Gastrocnemius medialis (tissue), 4 donors: Measurements from ENCODE around the gene GALNT10. TPM values are rescaled to one million over a fixed set of nuclear protein-coding genes. Genes with fewer than 3 reads are reported as not detected.

ENCODE experiments used
- ATAC-seq, 2 donors: fragments of 150-250 bp; one replicate each; pipeline ENCODE4 v1.9.1; 2016
- DNase-seq, 2 donors: peaks; one replicate each; pipeline ENCODE4 v3.0.0-alpha.2; 2019
- H3K27ac ChIP-seq, 4 donors: fragments of 200-600 bp; sonication (generic); 1 replicate in 1 of 4; 2 replicates in 3 of 4; pipeline ENCODE4 v1.5.1; 2016 to 2018; ENCODE audit warnings: mild to moderate bottlenecking in 2 of 4, moderate library complexity in 1 of 4
- H3K27me3 ChIP-seq, 3 donors: fragments of 200-600 bp; sonication (generic) in 2 of 3; 1 replicate in 1 of 3; 2 replicates in 2 of 3; pipeline versions ENCODE4 v1.5.1 to v1.6.0; 2016 to 2019; ENCODE audit warnings: mild to moderate bottlenecking in 1 of 3, moderate library complexity in 1 of 3
- H3K36me3 ChIP-seq, 2 donors: fragments of 200-600 bp; sonication (generic) in 1 of 2; one replicate each; pipeline ENCODE4 v1.5.1; 2017 to 2018
- H3K4me1 ChIP-seq, 2 donors: fragments of 200-600 bp; sonication (generic) in 1 of 2; one replicate each; pipeline ENCODE4 v1.5.1; 2016 to 2017; ENCODE audit warnings: mild to moderate bottlenecking in 2 of 2
- H3K4me3 ChIP-seq, 4 donors: fragments of 200-600 bp; sonication (generic) in 3 of 4; 1 replicate in 1 of 4; 2 replicates in 3 of 4; pipeline ENCODE4 v1.5.1; 2016 to 2019; ENCODE audit warnings: mild to moderate bottlenecking in 2 of 4
- H3K9me3 ChIP-seq, 3 donors: fragments of 200-600 bp; sonication (generic) in 2 of 3; 1 replicate in 1 of 3; 2 replicates in 2 of 3; pipeline ENCODE4 v1.5.1; 2016 to 2019
- POLR2A ChIP-seq, 2 donors: fragments of 450-650 bp; IDR thresholded peaks; one replicate each; pipeline ENCODE4 v1.6.1; 2017; ENCODE audit warnings: antibody characterized with exemption in 2 of 2, mild to moderate bottlenecking in 2 of 2, moderate library complexity in 2 of 2
- in situ Hi-C, 4 donors: fragments of 200-750 bp; cut with MboI; loops; one replicate each; pipeline versions ENCODE4 v1.15.0 to v1.8.0; 2017; ENCODE audit warnings: low sequenced_read_pairs in 4 of 4
- intact Hi-C: fragments of 100-400 bp; cut with DNase I; formaldehyde crosslinking; loops from one replicate; pipeline ENCODE4 v1.15.1; 2023; ENCODE audit warnings: low total_unique reads
- total RNA-seq, 4 donors: library from RNA; depleted of rRNA; stranded (reverse); fragments of >200 nt; gene quantifications; one replicate each; pipeline versions ENCODE4 v1.1.0 to v1.2.3, GENCODE V29; 2016
- TF ChIP-seq, protein P1 (sequence below), 5 experiments: fragments of 450-650 bp in 3 of 5; fragments of 200-600 bp in 2 of 5; sonication (generic) in 2 of 5; IDR thresholded peaks in 4 of 5; conservative IDR thresholded peaks in 1 of 5; 1 replicate in 4 of 5; 2 replicates in 1 of 5; pipeline ENCODE4 v1.5.1; 2016 to 2019; ENCODE audit warnings: antibody characterized with exemption in 5 of 5, mild to moderate bottlenecking in 3 of 5, moderate library complexity in 3 of 5

GALNT10 gene
- total RNA-seq, 4 donors from 2014 or later = 6.1 to 9.9 (median 6.4) TPM

DNA sequence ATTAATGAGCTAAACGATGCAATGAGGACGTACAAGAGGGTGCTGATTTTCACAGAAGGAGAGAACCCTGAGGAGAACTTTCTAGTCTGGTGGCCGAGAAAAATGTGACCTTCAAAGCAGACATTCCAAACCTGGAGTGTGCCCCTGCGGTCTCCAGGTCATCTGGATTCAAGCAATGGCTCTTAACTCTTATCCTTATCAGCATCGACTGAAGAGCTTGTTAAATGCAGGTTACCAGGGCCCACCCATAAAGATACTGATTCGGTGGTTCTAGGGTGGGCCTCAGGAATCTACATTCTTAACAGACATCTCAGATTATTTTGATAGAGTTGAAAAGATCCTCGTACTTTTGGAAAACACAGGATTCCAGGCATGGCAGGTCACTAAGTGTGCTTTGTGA, 151.7 kb downstream of the GALNT10 start:
- intact Hi-C loops (no loop called here), in situ Hi-C loops (no loop called here)
- Histone ChIP-seq H3K4me3 (no peak overlapping the region), H3K9me3 (no peaks in the 10 kb centered on the region), H3K27me3 (no peaks in the 10 kb centered on the region), H3K36me3 (no peaks in the 10 kb centered on the region), H3K27ac (no peak overlapping the region), H3K4me1 (no peaks in the 10 kb centered on the region)
- DNase-seq (no peak), ATAC-seq (no peak)
- TF ChIP-seq, protein P1, sequence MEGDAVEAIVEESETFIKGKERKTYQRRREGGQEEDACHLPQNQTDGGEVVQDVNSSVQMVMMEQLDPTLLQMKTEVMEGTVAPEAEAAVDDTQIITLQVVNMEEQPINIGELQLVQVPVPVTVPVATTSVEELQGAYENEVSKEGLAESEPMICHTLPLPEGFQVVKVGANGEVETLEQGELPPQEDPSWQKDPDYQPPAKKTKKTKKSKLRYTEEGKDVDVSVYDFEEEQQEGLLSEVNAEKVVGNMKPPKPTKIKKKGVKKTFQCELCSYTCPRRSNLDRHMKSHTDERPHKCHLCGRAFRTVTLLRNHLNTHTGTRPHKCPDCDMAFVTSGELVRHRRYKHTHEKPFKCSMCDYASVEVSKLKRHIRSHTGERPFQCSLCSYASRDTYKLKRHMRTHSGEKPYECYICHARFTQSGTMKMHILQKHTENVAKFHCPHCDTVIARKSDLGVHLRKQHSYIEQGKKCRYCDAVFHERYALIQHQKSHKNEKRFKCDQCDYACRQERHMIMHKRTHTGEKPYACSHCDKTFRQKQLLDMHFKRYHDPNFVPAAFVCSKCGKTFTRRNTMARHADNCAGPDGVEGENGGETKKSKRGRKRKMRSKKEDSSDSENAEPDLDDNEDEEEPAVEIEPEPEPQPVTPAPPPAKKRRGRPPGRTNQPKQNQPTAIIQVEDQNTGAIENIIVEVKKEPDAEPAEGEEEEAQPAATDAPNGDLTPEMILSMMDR (IDR thresholded peaks at IDR 0.05 in 4 of 5, conservative IDR thresholded peaks at IDR 0.05 in 1 of 5) = no peak
- no peak for TF ChIP-seq POLR2A (IDR thresholded peaks at IDR 0.05)

DNA sequence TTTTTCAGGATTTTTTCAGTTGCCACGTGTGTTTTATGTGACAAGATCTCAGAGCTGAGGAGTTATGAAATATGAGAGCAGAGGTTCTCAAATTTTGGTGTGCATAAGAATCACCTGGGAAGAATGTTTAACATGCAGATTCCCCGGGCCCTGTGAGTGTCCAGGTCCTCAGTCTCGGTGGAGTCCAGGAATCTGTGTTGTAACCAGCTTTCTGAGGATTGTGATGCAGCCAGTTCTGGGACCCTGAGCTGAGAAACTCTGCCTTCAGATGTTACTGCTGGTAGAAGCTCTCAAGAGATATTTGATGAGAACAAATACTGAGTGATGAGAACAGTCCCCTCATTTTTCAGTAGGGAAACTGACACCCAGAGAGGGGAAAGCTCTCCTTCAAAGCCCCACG, 152.4 kb downstream of the GALNT10 start:
- intact Hi-C loops = no loop called here
- Histone ChIP-seq H3K4me3 (no peak overlapping the region), H3K9me3 (no peaks in the 10 kb centered on the region), H3K4me1 (no peaks in the 10 kb centered on the region), H3K27ac (no peak overlapping the region), H3K36me3 (no peaks in the 10 kb centered on the region), H3K27me3 (no peaks in the 10 kb centered on the region)
- in situ Hi-C loops = no loop called here
- ATAC-seq (no peak), DNase-seq (no peak)
- TF ChIP-seq, protein P1 (IDR thresholded peaks at IDR 0.05 in 4 of 5, conservative IDR thresholded peaks at IDR 0.05 in 1 of 5) = no peak
- no peak for TF ChIP-seq POLR2A (IDR thresholded peaks at IDR 0.05)

DNA sequence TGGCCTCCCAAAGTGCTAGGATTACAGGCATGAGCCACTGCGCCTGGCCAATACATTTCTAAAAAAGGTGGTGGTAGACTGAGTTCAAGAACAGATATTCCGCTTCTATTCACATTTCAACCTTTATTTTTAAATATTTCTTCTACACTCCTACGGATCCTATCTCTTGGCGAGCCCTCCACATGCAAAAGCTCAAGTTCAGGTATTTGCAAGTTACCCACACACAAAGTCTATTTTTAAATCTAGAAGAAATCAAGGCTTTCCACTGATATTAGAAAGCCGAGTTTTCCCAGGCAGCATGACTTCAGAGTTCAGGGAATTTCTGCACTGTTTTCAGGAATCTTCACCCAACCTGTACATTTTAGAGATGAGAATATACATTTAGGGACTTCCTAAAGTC, 153.9 kb downstream of the GALNT10 start:
- TF ChIP-seq, protein P1 (IDR thresholded peaks at IDR 0.05 in 4 of 5, conservative IDR thresholded peaks at IDR 0.05 in 1 of 5) = no peak
- TF ChIP-seq POLR2A (IDR thresholded peaks at IDR 0.05) = no peak
- intact Hi-C loops = no loop called here
- no peaks in the 10 kb centered on the region for H3K27me3 ChIP-seq

DNA sequence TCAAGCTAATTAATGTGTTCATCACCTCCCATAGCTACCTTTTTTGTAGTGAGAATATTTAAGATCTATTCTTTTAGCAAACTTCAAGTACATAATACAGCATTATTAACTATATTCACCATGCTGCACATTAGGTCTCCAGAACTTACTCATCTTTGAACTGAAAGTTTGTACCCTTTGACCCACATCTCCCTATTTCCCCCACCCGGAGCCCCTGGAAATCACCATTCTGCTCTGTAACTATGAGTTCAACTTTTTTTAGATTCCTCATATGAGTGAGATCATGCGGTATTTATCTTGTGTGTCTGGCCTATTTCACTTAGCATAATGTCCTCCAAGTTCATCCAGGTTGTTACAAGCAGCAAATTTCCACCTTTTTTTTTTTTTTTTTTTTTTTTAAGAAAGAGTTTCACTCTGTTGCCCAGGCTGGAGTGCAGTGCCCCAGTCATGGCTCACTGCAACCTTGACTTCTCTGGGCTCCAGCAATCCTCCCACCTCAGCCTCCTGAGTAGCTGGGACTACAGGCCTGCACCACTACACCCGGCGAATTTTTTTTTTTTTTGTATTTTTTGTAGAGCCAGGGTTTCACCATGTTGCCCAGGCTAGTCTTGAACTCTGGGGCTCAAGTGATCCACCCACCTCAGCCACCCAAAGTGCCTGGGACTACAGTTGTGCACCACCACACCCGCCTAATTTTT, 154.9 kb downstream of the GALNT10 start:
- no peak for TF ChIP-seq POLR2A (IDR thresholded peaks at IDR 0.05)
- TF ChIP-seq, protein P1 (IDR thresholded peaks at IDR 0.05 in 4 of 5, conservative IDR thresholded peaks at IDR 0.05 in 1 of 5) = no peak
- intact Hi-C loops (no loop called here), in situ Hi-C loops (no loop called here)
- ATAC-seq = no peak
- Histone ChIP-seq H3K4me1 (no peaks in the 10 kb centered on the region), H3K4me3 (no peak overlapping the region), H3K36me3 (no peaks in the 10 kb centered on the region), H3K27me3 (no peaks in the 10 kb centered on the region), H3K9me3 (no peaks in the 10 kb centered on the region), H3K27ac (no peak overlapping the region)
- DNase-seq = no peak

More for the DNA sequence above, 153.9 kb downstream of the GALNT10 start:
- Histone ChIP-seq H3K9me3 (no peaks in the 10 kb centered on the region), H3K36me3 (no peaks in the 10 kb centered on the region), H3K27ac (no peak overlapping the region), H3K4me3 (no peak overlapping the region), H3K4me1 (no peaks in the 10 kb centered on the region)
- DNase-seq (no peak), ATAC-seq (no peak)
- in situ Hi-C loops = no loop called here

DNA sequence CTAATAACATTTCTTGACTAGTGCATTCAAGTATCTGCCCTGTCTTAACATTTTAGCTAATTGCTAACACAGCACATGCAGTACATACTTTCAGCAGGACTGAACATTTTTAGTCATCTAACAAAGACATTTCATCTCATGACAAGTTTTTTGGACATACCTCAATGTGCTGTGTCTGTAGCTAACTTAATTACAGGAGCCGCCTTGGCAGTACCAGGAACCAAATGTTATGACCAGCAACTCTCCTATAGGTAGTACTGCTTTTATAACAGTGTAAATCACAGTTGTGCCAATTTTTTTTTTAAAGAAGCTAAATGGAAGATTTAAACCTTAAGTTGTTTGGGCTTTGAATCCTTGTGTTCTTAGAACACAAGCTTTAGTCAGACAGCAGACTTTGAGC, 155.9 kb downstream of the GALNT10 start:
- H3K27me3 ChIP-seq = no peaks in the 10 kb centered on the region
- H3K27ac ChIP-seq = no peak overlapping the region
- intact Hi-C loops (no loop called here), in situ Hi-C loops (no loop called here)
- H3K36me3 ChIP-seq = no peaks in the 10 kb centered on the region
- no peaks in the 10 kb centered on the region for H3K9me3 ChIP-seq
- no peak overlapping the region for H3K4me3 ChIP-seq
- no peaks in the 10 kb centered on the region for H3K4me1 ChIP-seq
- ATAC-seq (no peak), DNase-seq (no peak)
- TF ChIP-seq POLR2A (IDR thresholded peaks at IDR 0.05) = no peak
- TF ChIP-seq, protein P1 (IDR thresholded peaks at IDR 0.05 in 4 of 5, conservative IDR thresholded peaks at IDR 0.05 in 1 of 5) = no peak
